Measurements from ENCODE around the gene MLYCD.

The MLYCD gene

GRCh38 chr16:83932955-83933673, 34.2 kb downstream of the MLYCD start:
- no peak overlapping the region for H2AFZ ChIP-seq (ENCODE audit: low read depth)
- no peaks in the 10 kb centered on the region for H3K36me3 ChIP-seq (ENCODE audit: insufficient read depth)
- no peaks in the 10 kb centered on the region for H4K20me1 ChIP-seq (ENCODE audit: insufficient read depth)
- H3K27me3 ChIP-seq (ENCODE audit: insufficient read depth, low read depth), result no peaks in the 10 kb centered on the region
- no peak overlapping the region for H3K9ac ChIP-seq
- H3K4me3 ChIP-seq (IDR thresholded peaks at IDR 0.05; ENCODE audit: insufficient read depth, low read depth, low read length), result no peak overlapping the region
- no peaks in the 10 kb centered on the region for H3K4me1 ChIP-seq (ENCODE audit: low read depth, poor library complexity, severe bottlenecking)
- TF ChIP-seq CTCF (conservative IDR thresholded peaks at IDR 0.05; ENCODE audit: low read depth, low read length), result no peak
- no peak overlapping the region for H3K27ac ChIP-seq
- H3K4me2 ChIP-seq, result no peak overlapping the region
- no peaks in the 10 kb centered on the region for H3K79me2 ChIP-seq (ENCODE audit: insufficient read depth, low read depth)

GRCh38 chr16:83933885-83934683, 35.2 kb downstream of the MLYCD start:
- Histone ChIP-seq H3K4me2 (no peak overlapping the region), H4K20me1 (ENCODE audit: insufficient read depth) (no peaks in the 10 kb centered on the region), H3K27me3 (ENCODE audit: insufficient read depth, low read depth) (no peaks in the 10 kb centered on the region), H3K4me1 (ENCODE audit: low read depth, poor library complexity, severe bottlenecking) (no peaks in the 10 kb centered on the region), H3K79me2 (ENCODE audit: insufficient read depth, low read depth) (no peaks in the 10 kb centered on the region), H3K4me3 (IDR thresholded peaks at IDR 0.05; ENCODE audit: insufficient read depth, low read depth, low read length) (no peak overlapping the region), H2AFZ (ENCODE audit: low read depth) (no peak overlapping the region), H3K36me3 (ENCODE audit: insufficient read depth) (no peaks in the 10 kb centered on the region), H3K27ac (no peak overlapping the region), H3K9ac (no peak overlapping the region)
- TF ChIP-seq CTCF (conservative IDR thresholded peaks at IDR 0.05; ENCODE audit: low read depth, low read length), result no peak

GRCh38 chr16:83934684-83934977, 35.7 kb downstream of the MLYCD start:
- Histone ChIP-seq H4K20me1 (ENCODE audit: insufficient read depth) (no peaks in the 10 kb centered on the region), H3K79me2 (ENCODE audit: insufficient read depth, low read depth) (no peaks in the 10 kb centered on the region), H2AFZ (ENCODE audit: low read depth) (no peak overlapping the region), H3K4me1 (ENCODE audit: low read depth, poor library complexity, severe bottlenecking) (no peaks in the 10 kb centered on the region), H3K4me3 (IDR thresholded peaks at IDR 0.05; ENCODE audit: insufficient read depth, low read depth, low read length) (no peak overlapping the region), H3K27me3 (ENCODE audit: insufficient read depth, low read depth) (no peaks in the 10 kb centered on the region), H3K4me2 (no peak overlapping the region), H3K9ac (no peak overlapping the region), H3K36me3 (ENCODE audit: insufficient read depth) (no peaks in the 10 kb centered on the region), H3K27ac (no peak overlapping the region)
- TF ChIP-seq CTCF (conservative IDR thresholded peaks at IDR 0.05; ENCODE audit: low read depth, low read length), result no peak

GRCh38 chr16:83935005-83935857, 36.3 kb downstream of the MLYCD start:
- Histone ChIP-seq H2AFZ (ENCODE audit: low read depth) (no peak overlapping the region), H3K27me3 (ENCODE audit: insufficient read depth, low read depth) (no peaks in the 10 kb centered on the region), H3K4me1 (ENCODE audit: low read depth, poor library complexity, severe bottlenecking) (no peaks in the 10 kb centered on the region), H3K79me2 (ENCODE audit: insufficient read depth, low read depth) (no peaks in the 10 kb centered on the region), H3K27ac (no peak overlapping the region), H3K9ac (no peak overlapping the region), H3K4me3 (IDR thresholded peaks at IDR 0.05; ENCODE audit: insufficient read depth, low read depth, low read length) (no peak overlapping the region), H3K36me3 (ENCODE audit: insufficient read depth) (no peaks in the 10 kb centered on the region), H3K4me2 (no peak overlapping the region), H4K20me1 (ENCODE audit: insufficient read depth) (no peaks in the 10 kb centered on the region)
- TF ChIP-seq CTCF (conservative IDR thresholded peaks at IDR 0.05; ENCODE audit: low read depth, low read length), result no peak

Measured in KMS-11 (cell line).